GM12878 (cell line): ENCODE data around the gene SV2B.

Experiments
- ASH2L ChIP-seq: fragments of 300-600, 200-600 bp; sonication (generic); IDR thresholded peaks from 2 replicates; pipeline ENCODE4 v1.6.1; 2017; ENCODE audit warnings: low read depth, mild to moderate bottlenecking, borderline replicate concordance
- CBFB ChIP-seq: IDR thresholded peaks from 2 replicates; pipeline ENCODE4 v1.6.1; 2016; ENCODE audit warnings: antibody characterized with exemption, low read depth
- CREB1 ChIP-seq: IDR thresholded peaks from 2 replicates; pipeline ENCODE4 v1.6.1; 2012; ENCODE audit warnings: low read depth, mild to moderate bottlenecking, inconsistent platforms
- EGR1 ChIP-seq, 2 experiments: IDR thresholded peaks; 1 replicate in 1 of 2; 2 replicates in 1 of 2; pipeline ENCODE4 v1.6.1; 2011 to 2012; ENCODE audit warnings: low read depth in 2 of 2, low read length in 2 of 2, borderline replicate concordance in 1 of 2, mild to moderate bottlenecking in 1 of 2, moderate library complexity in 1 of 2
- ESRRA ChIP-seq: IDR thresholded peaks from 2 replicates; pipeline ENCODE4 v1.6.1; 2012; ENCODE audit warnings: mild to moderate bottlenecking, low read length, improper control_type of control experiment
- HDAC6 ChIP-seq: fragments of 200-600 bp; sonication (generic); IDR thresholded peaks from one replicate; pipeline ENCODE4 v1.8.0; 2017; ENCODE audit warnings: antibody characterized with exemption; ENCODE audit not compliant: unreplicated experiment
- POLR2AphosphoS2 ChIP-seq: IDR thresholded peaks from 2 replicates; pipeline ENCODE4 v1.6.1; 2011; ENCODE audit warnings: low read depth, mild to moderate bottlenecking, low read length, improper control_type of control experiment, moderate library complexity
- TF ChIP-seq, protein P1 (sequence below), 3 experiments: IDR thresholded peaks in 2 of 3; conservative IDR thresholded peaks in 1 of 3; 2 replicates each; pipeline ENCODE4 v1.5.1; 2011; ENCODE audit warnings: low read depth in 3 of 3, low read length in 3 of 3, mild to moderate bottlenecking in 3 of 3, control low read depth in 2 of 3, moderate library complexity in 2 of 3, inconsistent platforms in 1 of 3, mixed read lengths in 1 of 3; ENCODE audit not compliant: control insufficient read depth in 2 of 3, insufficient read depth in 1 of 3; ENCODE audit errors: extremely low read depth in 1 of 3
- TF ChIP-seq, protein P2 (sequence below): IDR thresholded peaks from 2 replicates; pipeline ENCODE4 v1.6.1; 2012; ENCODE audit warnings: low read depth, low read length, improper control_type of control experiment

DNA sequence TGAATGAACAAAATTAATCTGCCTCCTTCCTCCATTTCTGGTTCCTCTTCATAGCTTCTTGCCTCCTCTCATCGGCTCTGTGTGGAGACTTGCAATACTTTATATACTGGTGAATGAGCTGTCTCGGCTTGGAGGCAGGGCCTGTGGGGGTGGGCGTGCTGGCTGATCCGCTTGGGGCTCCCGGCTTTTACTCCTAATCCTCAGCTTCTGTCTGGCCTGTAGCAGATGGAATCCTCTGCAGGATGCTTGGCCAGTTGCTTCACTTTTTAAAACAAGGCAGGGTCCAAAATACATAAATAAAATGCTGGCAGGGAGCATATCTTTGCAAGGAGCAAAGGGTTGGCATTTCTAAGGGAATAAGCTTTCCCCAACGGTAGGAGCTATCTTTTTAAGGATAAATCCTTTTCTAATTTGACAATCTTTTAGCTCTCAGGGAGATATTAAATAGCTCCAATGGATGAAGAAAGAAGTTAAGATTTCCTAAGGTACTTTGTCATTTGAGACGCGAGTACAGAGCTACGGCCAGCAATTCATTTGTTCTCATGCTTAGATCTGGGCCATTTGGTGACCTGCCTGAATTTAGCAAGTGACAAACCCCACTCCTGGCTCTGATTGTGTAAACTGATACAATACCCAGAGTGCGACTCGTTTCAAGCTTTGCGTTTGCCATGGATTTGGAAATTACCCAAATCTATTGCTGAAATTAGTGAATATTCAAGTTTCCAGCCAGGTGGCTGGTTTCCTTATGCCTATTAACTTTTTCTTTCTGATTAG, 18.9 kb downstream of the SV2B start:
- TF ChIP-seq, protein P1, sequence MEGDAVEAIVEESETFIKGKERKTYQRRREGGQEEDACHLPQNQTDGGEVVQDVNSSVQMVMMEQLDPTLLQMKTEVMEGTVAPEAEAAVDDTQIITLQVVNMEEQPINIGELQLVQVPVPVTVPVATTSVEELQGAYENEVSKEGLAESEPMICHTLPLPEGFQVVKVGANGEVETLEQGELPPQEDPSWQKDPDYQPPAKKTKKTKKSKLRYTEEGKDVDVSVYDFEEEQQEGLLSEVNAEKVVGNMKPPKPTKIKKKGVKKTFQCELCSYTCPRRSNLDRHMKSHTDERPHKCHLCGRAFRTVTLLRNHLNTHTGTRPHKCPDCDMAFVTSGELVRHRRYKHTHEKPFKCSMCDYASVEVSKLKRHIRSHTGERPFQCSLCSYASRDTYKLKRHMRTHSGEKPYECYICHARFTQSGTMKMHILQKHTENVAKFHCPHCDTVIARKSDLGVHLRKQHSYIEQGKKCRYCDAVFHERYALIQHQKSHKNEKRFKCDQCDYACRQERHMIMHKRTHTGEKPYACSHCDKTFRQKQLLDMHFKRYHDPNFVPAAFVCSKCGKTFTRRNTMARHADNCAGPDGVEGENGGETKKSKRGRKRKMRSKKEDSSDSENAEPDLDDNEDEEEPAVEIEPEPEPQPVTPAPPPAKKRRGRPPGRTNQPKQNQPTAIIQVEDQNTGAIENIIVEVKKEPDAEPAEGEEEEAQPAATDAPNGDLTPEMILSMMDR (IDR thresholded peaks at IDR 0.05 in 2 of 3, conservative IDR thresholded peaks at IDR 0.05 in 1 of 3; ENCODE audit: control insufficient read depth in 2 of 3, extremely low read depth in 1 of 3, insufficient read depth in 1 of 3, low read depth in 3 of 3, low read length in 3 of 3): no peak
- TF ChIP-seq HDAC6 (no peak), CBFB (no peak), EGR1 (IDR thresholded peaks at IDR 0.05; ENCODE audit: borderline replicate concordance in 1 of 2, low read depth in 2 of 2, low read length in 2 of 2) (no peak), CREB1 (no peak), ASH2L (no peak), POLR2AphosphoS2 (no peak), ESRRA (no peak)
- TF ChIP-seq, protein P2, sequence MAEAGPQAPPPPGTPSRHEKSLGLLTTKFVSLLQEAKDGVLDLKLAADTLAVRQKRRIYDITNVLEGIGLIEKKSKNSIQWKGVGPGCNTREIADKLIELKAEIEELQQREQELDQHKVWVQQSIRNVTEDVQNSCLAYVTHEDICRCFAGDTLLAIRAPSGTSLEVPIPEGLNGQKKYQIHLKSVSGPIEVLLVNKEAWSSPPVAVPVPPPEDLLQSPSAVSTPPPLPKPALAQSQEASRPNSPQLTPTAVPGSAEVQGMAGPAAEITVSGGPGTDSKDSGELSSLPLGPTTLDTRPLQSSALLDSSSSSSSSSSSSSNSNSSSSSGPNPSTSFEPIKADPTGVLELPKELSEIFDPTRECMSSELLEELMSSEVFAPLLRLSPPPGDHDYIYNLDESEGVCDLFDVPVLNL: no peak
